Panc1 (cell line): Measurements from ENCODE around the gene RSPO3. TPM values are rescaled to one million over a fixed set of nuclear protein-coding genes. Genes with fewer than 3 reads are reported as not detected.
"Not testable (repeated sequence)": the region's sequence is repeated elsewhere in the genome, so short reads cannot be mapped to it uniquely, and the experiment has no call there.

ENCODE experiments used
- ATAC-seq: fragments of 200-7000 bp; cut with Tn5 transposase; 2 replicates; pipeline ENCODE4 v1.9.1; 2020; ENCODE audit warnings: mild to moderate bottlenecking, moderate library complexity
- BruUV-seq: library from RNA; stranded (reverse); fragments of 400-500 nt; replicated peaks from 2 replicates; lab custom pipeline; 2021; lab: Mats Ljungman, UMichigan
- CTCF ChIA-PET: fragments of 300-600 bp; sonication (Branson Sonifier 250); formaldehyde crosslinking; loops from one replicate; lab custom pipeline; 2022; ENCODE audit warnings: antibody characterized with exemption; lab: Charles Lee
- POLR2A ChIA-PET: fragments of 300-600 bp; sonication (Branson Sonifier 250); formaldehyde crosslinking; loops from one replicate; lab custom pipeline; 2022; ENCODE audit warnings: antibody characterized with exemption; lab: Charles Lee
- DNase-seq: peaks from one replicate; pipeline ENCODE4 v3.0.0-alpha.2; 2010; ENCODE audit warnings: low read depth, low spot score
- H3K27ac ChIP-seq: 2 replicates; pipeline ENCODE4 v1.5.1; 2011; ENCODE audit warnings: mild to moderate bottlenecking, low read length, inconsistent platforms
- H3K27me3 ChIP-seq: fragments of 200-500 bp; sonication (Bioruptor generic); 2 replicates; pipeline ENCODE4 v1.6.0; 2014; ENCODE audit warnings: low read length, inconsistent platforms; ENCODE audit not compliant: control insufficient read depth, insufficient read depth
- H3K36me3 ChIP-seq: fragments of 200-500 bp; sonication (Bioruptor generic); 2 replicates; pipeline ENCODE4 v1.5.1; 2014; ENCODE audit warnings: inconsistent platforms, mild to moderate bottlenecking, low read length, moderate library complexity; ENCODE audit not compliant: control insufficient read depth, insufficient read depth
- H3K4me1 ChIP-seq: 2 replicates; pipeline ENCODE4 v1.5.1; 2011; ENCODE audit warnings: inconsistent platforms, mild to moderate bottlenecking, low read length, moderate library complexity; ENCODE audit not compliant: control insufficient read depth, insufficient read depth
- H3K4me3 ChIP-seq, 2 experiments: 2 replicates each; pipeline ENCODE4 v1.5.1; 2011 to 2012; ENCODE audit warnings: low read depth in 2 of 2, low read length in 2 of 2, mild to moderate bottlenecking in 2 of 2, inconsistent platforms in 1 of 2, moderate library complexity in 1 of 2
- H3K9me3 ChIP-seq: fragments of 200-500 bp; sonication (Bioruptor generic); 2 replicates; pipeline ENCODE4 v1.5.1; 2014; ENCODE audit warnings: low read depth, mild to moderate bottlenecking, inconsistent platforms, low read length, moderate library complexity; ENCODE audit not compliant: control insufficient read depth, insufficient read depth
- CTCF ChIP-seq: fragments of 450-650 bp; IDR thresholded peaks from 2 replicates; pipeline ENCODE4 v1.5.1; 2017; ENCODE audit warnings: mild to moderate bottlenecking
- POLR2AphosphoS5 ChIP-seq: IDR thresholded peaks from 2 replicates; pipeline ENCODE4 v1.6.1; 2012; ENCODE audit warnings: mild to moderate bottlenecking, low read depth, low read length, moderate library complexity
- REST ChIP-seq, 2 experiments: IDR thresholded peaks; 2 replicates each; pipeline ENCODE4 v1.6.1; 2011 to 2012; ENCODE audit warnings: low read depth in 2 of 2, control low read depth in 1 of 2, low read length in 1 of 2, mild to moderate bottlenecking in 1 of 2, moderate library complexity in 1 of 2; ENCODE audit not compliant: insufficient read depth in 1 of 2
- SIN3A ChIP-seq: IDR thresholded peaks from 2 replicates; pipeline ENCODE4 v1.6.1; 2012; ENCODE audit warnings: low read depth, mild to moderate bottlenecking, low read length, moderate library complexity, borderline replicate concordance; ENCODE audit not compliant: insufficient read depth
- TCF7L2 ChIP-seq: IDR thresholded peaks from 2 replicates; pipeline ENCODE4 v1.6.1; 2011; ENCODE audit warnings: mild to moderate bottlenecking, low read depth, low read length, inconsistent platforms
- in situ Hi-C: cut with HindIII; loops from 2 replicates; pipeline ENCODE4 v1.10.0; 2016; ENCODE audit warnings: low sequenced_read_pairs, low pct_unique_long_range_greater_than_20kb
- intact Hi-C: fragments of 100-400 bp; cut with micrococcal nuclease; formaldehyde crosslinking; loops from one replicate; pipeline ENCODE4 v1.10.0; 2022; ENCODE audit not compliant: unreplicated experiment
- total RNA-seq: library from RNA; stranded (reverse); gene quantifications from one replicate; pipeline ENCODE4 v1.2.1, GENCODE V29; 2021; ENCODE audit not compliant: unreplicated experiment

RSPO3 gene
- total RNA-seq, 1 experiment from 2014 or later, result not detected

- CTCF ChIA-PET, result no interaction called here
Observed at GRCh38 chr6:127212376-127212775, 93.9 kb downstream of the RSPO3 start.

GRCh38 chr6:127214032-127214431 is 95.6 kb downstream of the RSPO3 start:
- H3K27ac ChIP-seq, H3K36me3 ChIP-seq, H3K4me3 ChIP-seq, DNase-seq, CTCF ChIA-PET, H3K9me3 ChIP-seq, H3K27me3 ChIP-seq, ATAC-seq, H3K4me1 ChIP-seq, intact Hi-C loops, POLR2A ChIA-PET, in situ Hi-C loops, BruUV-seq: not testable (repeated sequence)

More at GRCh38 chr6:127212376-127212775, 93.9 kb downstream of the RSPO3 start:
- DNase-seq (no peak), ATAC-seq (no peak)
- Histone ChIP-seq H3K36me3 (no peaks in the 10 kb centered on the region), H3K4me3 (no peak overlapping the region), H3K27me3 (peaks cover 9% of the 10 kb centered on the region), H3K27ac (no peak overlapping the region), H3K4me1 (no peaks in the 10 kb centered on the region), H3K9me3 (no peaks in the 10 kb centered on the region)
- no TSS peak for BruUV-seq
- intact Hi-C loops, result no loop called here
- TF ChIP-seq CTCF (no peak), TCF7L2 (no peak), SIN3A (no peak), POLR2AphosphoS5 (no peak), REST (IDR thresholded peaks at IDR 0.05; ENCODE audit: insufficient read depth in 1 of 2, low read depth in 2 of 2, low read length in 1 of 2) (no peak)
- in situ Hi-C loops, result no loop called here
- POLR2A ChIA-PET, result no interaction called here

GRCh38 chr6:127214531-127214930 is 96.1 kb downstream of the RSPO3 start:
- ATAC-seq, BruUV-seq, CTCF ChIA-PET, DNase-seq, H3K4me3 ChIP-seq, H3K36me3 ChIP-seq, in situ Hi-C loops, H3K27me3 ChIP-seq, POLR2A ChIA-PET, H3K4me1 ChIP-seq, H3K9me3 ChIP-seq, intact Hi-C loops, H3K27ac ChIP-seq: not testable (repeated sequence)
